Fibroblast of skin of right quadriceps (primary cell): ENCODE results near the gene TRDMT1.

Experiments used
- DNase-seq: peaks from one replicate; pipeline ENCODE4 v3.0.0-alpha.2; 2013

TRDMT1 gene

GRCh38 chr10:17171141-17171641 lies 30.3 kb downstream of the TRDMT1 start:
- DNase-seq: no peak

- no peak for DNase-seq
Observed at GRCh38 chr10:17169803-17170202, 31.7 kb downstream of the TRDMT1 start.

DNA sequence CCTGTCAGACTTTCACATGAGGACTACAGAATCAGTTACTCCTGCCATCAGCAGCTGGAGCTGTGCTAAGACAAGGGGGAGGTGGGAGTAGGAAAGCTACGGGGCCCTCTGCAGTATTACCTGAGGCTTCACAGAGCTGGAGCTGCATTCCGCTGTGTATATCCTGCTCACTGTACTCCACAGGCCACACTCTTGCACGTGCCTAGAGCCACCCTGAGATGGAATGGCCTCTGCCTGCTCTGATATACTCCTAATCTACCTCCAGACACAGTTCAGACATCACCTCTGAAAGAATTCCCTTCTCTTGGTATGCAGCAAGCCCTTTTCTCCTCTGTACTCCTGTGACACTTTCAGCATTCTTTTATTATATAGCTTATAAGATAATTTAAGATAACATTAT lies 34.8 kb downstream of the TRDMT1 start:
- no peak for DNase-seq

- DNase-seq: no peak
Observed at GRCh38 chr10:17162828-17163227, 38.6 kb downstream of the TRDMT1 start.

DNA sequence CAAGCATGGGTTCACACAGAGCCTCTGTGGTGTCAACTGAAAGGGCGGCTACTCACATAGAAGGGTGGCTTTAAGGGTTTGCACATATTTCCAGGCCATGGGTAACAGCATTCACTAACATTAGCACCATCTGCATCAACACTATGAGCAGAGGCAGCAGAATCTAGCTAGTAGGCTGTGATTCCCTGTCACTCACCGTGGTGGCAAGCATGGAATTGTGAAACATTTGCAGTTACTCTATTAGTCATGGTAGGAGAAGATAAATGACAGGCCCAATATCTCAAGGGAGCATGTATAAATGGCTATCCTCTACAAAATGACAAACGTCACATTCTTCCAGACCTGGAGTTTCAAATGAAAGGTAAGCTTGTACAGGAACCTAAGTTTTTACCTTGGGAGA lies 39.7 kb downstream of the TRDMT1 start:
- no peak for DNase-seq

DNA sequence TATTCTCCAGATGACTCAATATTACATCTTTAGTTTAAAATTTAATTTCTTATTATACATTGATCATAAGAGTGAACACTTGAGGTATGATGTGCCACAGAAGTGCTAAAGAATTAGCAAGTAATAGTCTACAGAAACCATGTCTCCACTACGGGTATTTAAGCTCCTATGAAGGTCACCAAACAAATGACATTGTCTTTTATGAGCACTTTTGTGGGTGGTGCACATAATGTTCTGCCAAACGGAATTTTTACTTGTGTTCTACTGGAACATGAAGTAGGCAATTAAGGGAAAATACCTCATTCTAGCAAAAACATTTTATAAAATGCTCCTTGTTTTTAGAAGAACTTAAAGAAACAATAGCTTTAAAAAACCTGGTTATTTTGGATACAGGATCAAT lies 44.4 kb downstream of the TRDMT1 start:
- no peak for DNase-seq

- DNase-seq: no peak
Observed at GRCh38 chr10:17155826-17156225, 45.6 kb downstream of the TRDMT1 start.

GRCh38 chr10:17154116-17154515 lies 47.4 kb downstream of the TRDMT1 start:
- no peak for DNase-seq

DNA sequence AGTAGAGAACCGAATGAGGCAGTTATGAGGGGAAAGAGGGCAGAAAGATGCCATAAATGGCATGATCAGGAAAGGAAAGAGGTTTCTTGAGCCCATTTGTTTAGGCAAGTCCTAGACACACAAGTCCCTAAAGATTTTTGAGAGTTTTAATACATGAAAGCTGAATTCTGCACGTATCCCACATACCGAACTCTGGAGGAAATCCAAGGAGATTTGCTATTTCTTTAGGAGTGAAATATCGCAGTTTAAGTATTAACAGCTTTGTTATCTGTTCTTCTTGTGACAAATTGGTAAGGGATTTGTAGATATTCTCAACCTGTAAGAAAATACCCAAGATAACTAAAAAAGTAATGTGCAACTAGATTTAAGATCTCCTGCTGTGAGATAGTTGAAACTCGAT lies 48.2 kb downstream of the TRDMT1 start:
- DNase-seq: no peak

DNA sequence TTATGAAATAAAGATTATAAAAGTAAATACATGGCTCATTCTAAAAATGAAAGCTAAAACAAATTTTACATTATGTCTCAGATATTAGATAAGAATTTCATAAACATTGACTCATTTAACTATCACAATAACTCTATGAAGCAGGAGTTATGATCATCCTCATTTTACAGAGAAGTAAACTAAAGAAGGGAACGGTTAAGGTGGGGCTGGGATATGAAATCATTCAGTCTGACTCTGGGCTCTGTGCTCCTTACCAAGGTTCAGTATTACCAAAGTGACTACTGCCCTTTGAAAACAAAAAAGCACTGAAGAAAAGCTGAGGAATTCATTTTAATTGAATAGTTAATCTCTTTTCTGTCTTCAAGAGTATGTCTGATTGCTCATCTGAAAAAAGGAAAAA lies 49.8 kb downstream of the TRDMT1 start:
- no peak for DNase-seq

DNA sequence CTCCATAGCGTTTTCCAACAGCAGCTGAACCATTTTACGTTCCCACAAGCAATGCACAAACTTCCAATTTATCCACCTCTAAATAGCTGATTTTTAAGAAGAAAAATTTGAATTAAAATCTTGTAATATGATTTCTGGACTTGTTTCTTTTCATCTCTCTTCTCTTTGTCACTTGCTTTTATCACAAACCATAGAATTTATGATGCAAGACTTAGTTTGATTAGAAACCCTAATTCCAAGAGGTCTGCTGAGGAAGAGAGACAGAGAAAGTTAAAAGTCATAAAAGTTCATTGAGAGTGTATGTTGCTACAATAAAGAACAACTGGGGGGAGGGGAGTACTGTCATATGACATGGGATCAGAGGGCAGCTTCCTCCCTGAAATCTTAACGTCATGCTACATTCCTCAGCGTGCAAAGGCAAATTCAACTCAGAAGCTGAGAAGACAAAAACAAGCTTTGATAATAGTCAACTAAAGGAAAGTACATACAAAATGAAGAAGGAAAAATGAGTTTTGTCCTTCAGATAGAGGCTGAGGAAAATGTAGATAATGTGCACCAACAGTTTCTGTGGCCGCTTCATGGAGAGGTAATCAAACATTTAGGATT lies 53.5 kb downstream of the TRDMT1 start:
- DNase-seq: peak; percentile 49

DNA sequence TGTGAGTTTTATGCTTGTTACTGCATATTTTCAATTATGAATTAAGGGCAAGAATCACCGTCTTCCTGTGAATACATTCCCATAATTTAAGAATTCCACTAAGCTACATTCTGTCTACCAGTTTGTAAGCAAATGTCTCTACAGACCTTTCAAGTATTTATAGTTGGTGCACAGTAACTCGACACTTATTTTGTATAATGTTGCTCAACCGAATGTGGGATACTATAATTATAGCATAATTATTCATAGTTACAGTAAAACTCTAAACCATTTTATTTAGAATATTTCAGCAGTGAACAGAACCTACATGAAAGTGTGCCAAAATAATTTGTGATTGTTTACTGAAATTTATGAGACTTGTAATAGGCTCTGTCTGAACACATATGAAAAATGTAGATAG lies 54.6 kb downstream of the TRDMT1 start:
- DNase-seq: peak; percentile 71

- DNase-seq: no peak
Observed at GRCh38 chr10:17145239-17145638, 56.2 kb downstream of the TRDMT1 start.

DNA sequence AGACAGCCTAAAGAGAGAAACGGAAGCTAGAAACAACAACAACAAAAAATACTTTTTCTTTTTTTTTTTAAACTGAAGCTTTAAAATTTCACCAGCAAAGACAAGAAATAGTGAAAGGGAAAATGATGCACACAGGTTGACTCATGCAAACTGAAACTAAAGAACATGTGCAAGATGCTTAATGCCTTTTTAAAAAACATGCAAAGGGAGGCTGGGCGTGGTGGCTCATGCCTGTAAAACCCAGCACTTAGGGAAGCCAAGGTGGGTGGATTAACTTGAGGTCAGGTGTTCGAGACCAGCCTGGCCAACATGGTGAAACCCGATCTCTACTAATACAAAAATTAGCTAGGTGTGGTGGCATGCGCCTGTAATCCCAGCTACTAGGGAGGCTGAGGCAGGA lies 56.7 kb downstream of the TRDMT1 start:
- peak; percentile 30 for DNase-seq

DNA sequence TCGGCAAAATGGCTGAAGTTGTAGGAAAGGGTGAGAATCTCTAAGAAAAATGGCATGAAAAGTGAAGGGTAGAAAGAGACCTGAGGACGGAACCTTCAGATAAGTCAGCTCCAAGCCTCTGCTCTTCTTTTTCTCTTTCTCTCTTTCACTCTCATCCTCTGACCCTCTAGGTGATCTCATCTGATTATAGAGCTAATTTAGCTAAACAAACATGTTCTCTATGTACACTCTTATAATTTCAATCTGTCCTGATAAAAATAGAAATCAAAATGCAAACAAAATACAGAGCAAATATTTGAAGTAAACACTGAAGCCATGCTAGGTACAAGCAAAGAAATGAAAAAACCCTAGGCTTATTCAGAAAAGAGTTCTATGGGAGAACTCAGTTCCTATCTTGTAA lies 57.4 kb downstream of the TRDMT1 start:
- no peak for DNase-seq

- DNase-seq: no peak
Observed at GRCh38 chr10:17143055-17143690, 58.3 kb downstream of the TRDMT1 start.

- no peak for DNase-seq
Observed at GRCh38 chr10:17141504-17142229, 59.8 kb downstream of the TRDMT1 start.

- no peak for DNase-seq
Observed at GRCh38 chr10:17140386-17140761, 61.1 kb downstream of the TRDMT1 start.

GRCh38 chr10:17138460-17139042 lies 62.9 kb downstream of the TRDMT1 start:
- DNase-seq: no peak

GRCh38 chr10:17134737-17135260 lies 66.7 kb downstream of the TRDMT1 start:
- DNase-seq: peak; percentile 37

DNA sequence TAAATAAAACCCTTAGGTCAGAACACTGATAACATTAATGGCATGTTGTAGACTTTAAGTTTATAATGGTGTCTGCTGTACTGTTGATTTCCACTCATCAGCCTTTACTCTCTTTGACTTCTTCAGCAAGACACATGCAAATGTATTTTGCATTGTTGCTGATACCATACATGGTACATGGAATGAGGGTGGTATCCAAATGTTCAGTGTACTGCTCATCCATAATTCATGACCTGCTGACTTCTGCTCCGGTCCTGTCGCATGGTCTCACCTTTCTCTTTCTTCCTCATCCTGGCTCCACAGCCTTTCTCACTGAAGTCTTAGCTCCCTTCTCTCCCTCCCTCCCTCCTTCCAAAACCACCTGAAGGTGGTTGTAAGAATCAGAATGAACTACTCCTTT lies 67.2 kb downstream of the TRDMT1 start:
- DNase-seq: no peak

- no peak for DNase-seq
Observed at GRCh38 chr10:17129741-17130140, 71.7 kb downstream of the TRDMT1 start, which contains the start of gene CUBN. TSS of gene CUBN (minus strand) at chr10:17129811. CDS start at chr10:17129765, 46 bp downstream.

DNA sequence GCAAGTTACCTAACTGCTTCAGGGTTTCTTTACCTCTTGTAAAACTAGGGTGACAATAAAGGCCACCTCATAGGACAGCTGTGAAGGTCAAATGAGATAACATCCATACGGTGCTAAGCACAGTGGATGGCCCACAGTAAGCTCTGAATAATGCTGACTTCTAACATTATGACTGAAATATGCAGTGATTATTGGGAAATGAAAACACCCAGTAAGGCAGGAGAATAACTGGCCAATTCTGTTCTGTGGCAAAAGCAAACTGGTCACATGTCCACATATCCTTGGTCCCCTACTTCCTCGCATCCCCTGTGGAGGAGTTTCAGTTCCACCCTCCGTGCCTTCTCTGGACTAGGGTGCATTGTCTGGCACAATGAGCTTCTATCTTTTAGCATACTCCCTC lies 73.2 kb downstream of the TRDMT1 start:
- no peak for DNase-seq

GRCh38 chr10:17126327-17126726 lies 75.1 kb downstream of the TRDMT1 start:
- DNase-seq: no peak
